ENCODE results near the gene HPS5.

GRCh38 chr11:18358646-18359045, 36.7 kb upstream of the HPS5 start:
- no peak for TF ChIP-seq CTCF (tag by site-specific recombination; IDR thresholded peaks at IDR 0.05)
- TF ChIP-seq ZNF416 (tag by site-specific recombination; IDR thresholded peaks at IDR 0.05) = no peak
- no peak for TF ChIP-seq ZNF354C (tag by site-specific recombination; IDR thresholded peaks at IDR 0.05; ENCODE audit: borderline replicate concordance, low read depth)
- no peak for TF ChIP-seq YY1 (tag by site-specific recombination; IDR thresholded peaks at IDR 0.05)
- no peak for TF ChIP-seq ZSCAN30 (tag by site-specific recombination; IDR thresholded peaks at IDR 0.05)
- no peak for TF ChIP-seq TCF7L2 (IDR thresholded peaks at IDR 0.05; ENCODE audit: borderline replicate concordance, low read depth, low read length)
- no peak for TF ChIP-seq ZNF311 (tag by site-specific recombination; IDR thresholded peaks at IDR 0.05; ENCODE audit: borderline replicate concordance)
- TF ChIP-seq ZSCAN18 (tag by site-specific recombination; IDR thresholded peaks at IDR 0.05) = no peak
- no peak for TF ChIP-seq ZNF10 (tag by site-specific recombination; IDR thresholded peaks at IDR 0.05)
- no peak for TF ChIP-seq ZNF792 (tag by site-specific recombination; IDR thresholded peaks at IDR 0.05)
- TF ChIP-seq ZNF157 (tag by site-specific recombination; IDR thresholded peaks at IDR 0.05) = no peak
- no peak for TF ChIP-seq PRDM1 (tag by site-specific recombination; IDR thresholded peaks at IDR 0.05)
